ENCODE results near the gene TMX3. TPM values are rescaled to one million over a fixed set of nuclear protein-coding genes. Genes with fewer than 3 reads are reported as not detected.

The TMX3 gene
- 23.5 TPM for polyA plus RNA-seq (2013, experiment 1 of 2)
- 23.9 TPM for polyA plus RNA-seq (2013, experiment 2 of 2)

GRCh38 chr18:68714712-68715496, at the start of gene TMX3:
Gene TMX3 (minus strand): TSS chr18:68715108. CDS start chr18:68714981, 127 bp downstream.
- Histone ChIP-seq H3K9ac (ENCODE audit: low read depth, low read length) (peak within 1 kb of the TSS; percentile 78), H3K27me3 (ENCODE audit: insufficient read depth, low read length) (no peaks in the 10 kb centered on the region), H3K4me3 (ENCODE audit: low read length) (peak within 1 kb of the TSS; percentile 95), H3K4me1 (ENCODE audit: insufficient read depth, low read length) (peaks cover 10% of the 10 kb centered on the region; the same call in 1 of the 2 replicates), H3K36me3 (ENCODE audit: insufficient read depth, low read length) (peaks cover 35% of the 10 kb centered on the region), H3K27ac (ENCODE audit: low read depth, low read length) (peak within 1 kb of the TSS; percentile 69), H3K9me3 (ENCODE audit: insufficient read depth, low read depth, low read length) (no peaks in the 10 kb centered on the region)
- under 1% methylated on average over 70 of the region's 70 CpGs for WGBS

GRCh38 chr18:68764016-68764415, 49.1 kb upstream of the TMX3 start:
- no peaks in the 10 kb centered on the region for H3K4me1 ChIP-seq (ENCODE audit: insufficient read depth, low read length)
- no peaks in the 10 kb centered on the region for H3K36me3 ChIP-seq (ENCODE audit: insufficient read depth, low read length)
- no peak overlapping the region for H3K27ac ChIP-seq (ENCODE audit: low read depth, low read length)
- H3K9ac ChIP-seq (ENCODE audit: low read depth, low read length): no peak overlapping the region
- no peak overlapping the region for H3K4me3 ChIP-seq (ENCODE audit: low read length)
- whole genome bisulfite sequencing: 98% methylated on average over 2 of the region's 2 CpGs
- no peaks in the 10 kb centered on the region for H3K27me3 ChIP-seq (ENCODE audit: insufficient read depth, low read length)
- peaks cover 11% of the 10 kb centered on the region; the same call in 1 of the 2 replicates for H3K9me3 ChIP-seq (ENCODE audit: insufficient read depth, low read depth, low read length)

GRCh38 chr18:68763083-68763482, 48.2 kb upstream of the TMX3 start:
- H3K4me1 ChIP-seq (ENCODE audit: insufficient read depth, low read length): no peaks in the 10 kb centered on the region
- peaks cover 18% of the 10 kb centered on the region for H3K9me3 ChIP-seq (ENCODE audit: insufficient read depth, low read depth, low read length)
- no peaks in the 10 kb centered on the region for H3K36me3 ChIP-seq (ENCODE audit: insufficient read depth, low read length)
- H3K9ac ChIP-seq (ENCODE audit: low read depth, low read length): no peak overlapping the region
- no peak overlapping the region for H3K27ac ChIP-seq (ENCODE audit: low read depth, low read length)
- no peak overlapping the region for H3K4me3 ChIP-seq (ENCODE audit: low read length)
- H3K27me3 ChIP-seq (ENCODE audit: insufficient read depth, low read length): no peaks in the 10 kb centered on the region
- 83% methylated on average over 2 of the region's 2 CpGs for WGBS

GRCh38 chr18:68759308-68759707, 44.4 kb upstream of the TMX3 start:
- no peak overlapping the region for H3K27ac ChIP-seq (ENCODE audit: low read depth, low read length)
- 88% methylated on average over 1 of the region's 2 CpGs for WGBS
- H3K4me1 ChIP-seq (ENCODE audit: insufficient read depth, low read length): no peaks in the 10 kb centered on the region
- H3K36me3 ChIP-seq (ENCODE audit: insufficient read depth, low read length): no peaks in the 10 kb centered on the region
- H3K9me3 ChIP-seq (ENCODE audit: insufficient read depth, low read depth, low read length): peaks cover 18% of the 10 kb centered on the region
- no peak overlapping the region for H3K4me3 ChIP-seq (ENCODE audit: low read length)
- no peak overlapping the region for H3K9ac ChIP-seq (ENCODE audit: low read depth, low read length)
- no peaks in the 10 kb centered on the region for H3K27me3 ChIP-seq (ENCODE audit: insufficient read depth, low read length)

- Histone ChIP-seq H3K9ac (ENCODE audit: low read depth, low read length) (no peak overlapping the region), H3K9me3 (ENCODE audit: insufficient read depth, low read depth, low read length) (peaks cover 18% of the 10 kb centered on the region), H3K27me3 (ENCODE audit: insufficient read depth, low read length) (no peaks in the 10 kb centered on the region), H3K27ac (ENCODE audit: low read depth, low read length) (no peak overlapping the region), H3K4me1 (ENCODE audit: insufficient read depth, low read length) (no peaks in the 10 kb centered on the region), H3K4me3 (ENCODE audit: low read length) (no peak overlapping the region), H3K36me3 (ENCODE audit: insufficient read depth, low read length) (no peaks in the 10 kb centered on the region)
- 92% methylated on average over 1 of the region's 1 CpG for WGBS
These were observed 42.2 kb upstream of the TMX3 start for GRCh38 chr18:68757126-68757525.

- 100% methylated on average over 1 of the region's 1 CpG for WGBS
- Histone ChIP-seq H3K4me1 (ENCODE audit: insufficient read depth, low read length) (no peaks in the 10 kb centered on the region), H3K27me3 (ENCODE audit: insufficient read depth, low read length) (no peaks in the 10 kb centered on the region), H3K9me3 (ENCODE audit: insufficient read depth, low read depth, low read length) (no peaks in the 10 kb centered on the region), H3K36me3 (ENCODE audit: insufficient read depth, low read length) (no peaks in the 10 kb centered on the region), H3K9ac (ENCODE audit: low read depth, low read length) (no peak overlapping the region), H3K27ac (ENCODE audit: low read depth, low read length) (no peak overlapping the region), H3K4me3 (ENCODE audit: low read length) (no peak overlapping the region)
These were observed 27.3 kb upstream of the TMX3 start for GRCh38 chr18:68742206-68742605.

- WGBS: 96% methylated on average over 1 of the region's 1 CpG
- H3K9me3 ChIP-seq (ENCODE audit: insufficient read depth, low read depth, low read length): no peaks in the 10 kb centered on the region
These were observed 26.1 kb upstream of the TMX3 start for GRCh38 chr18:68740966-68741365.

GRCh38 chr18:68739462-68739861, 24.6 kb upstream of the TMX3 start:
- no peaks in the 10 kb centered on the region for H3K9me3 ChIP-seq (ENCODE audit: insufficient read depth, low read depth, low read length)
- no peak overlapping the region for H3K9ac ChIP-seq (ENCODE audit: low read depth, low read length)
- H3K4me3 ChIP-seq (ENCODE audit: low read length): no peak overlapping the region
- no CpG with 5 or more reads among the region's 1 CpG for WGBS
- no peaks in the 10 kb centered on the region for H3K4me1 ChIP-seq (ENCODE audit: insufficient read depth, low read length)
- H3K27me3 ChIP-seq (ENCODE audit: insufficient read depth, low read length): no peaks in the 10 kb centered on the region
- no peaks in the 10 kb centered on the region for H3K36me3 ChIP-seq (ENCODE audit: insufficient read depth, low read length)
- no peak overlapping the region for H3K27ac ChIP-seq (ENCODE audit: low read depth, low read length)

More at GRCh38 chr18:68740966-68741365, 26.1 kb upstream of the TMX3 start:
- Histone ChIP-seq H3K9ac (ENCODE audit: low read depth, low read length) (no peak overlapping the region), H3K36me3 (ENCODE audit: insufficient read depth, low read length) (no peaks in the 10 kb centered on the region), H3K4me1 (ENCODE audit: insufficient read depth, low read length) (no peaks in the 10 kb centered on the region), H3K4me3 (ENCODE audit: low read length) (no peak overlapping the region), H3K27me3 (ENCODE audit: insufficient read depth, low read length) (no peaks in the 10 kb centered on the region), H3K27ac (ENCODE audit: low read depth, low read length) (no peak overlapping the region)

GRCh38 chr18:68738564-68738963, 23.7 kb upstream of the TMX3 start:
- no peaks in the 10 kb centered on the region for H3K27me3 ChIP-seq (ENCODE audit: insufficient read depth, low read length)
- no peak overlapping the region for H3K4me3 ChIP-seq (ENCODE audit: low read length)
- no peaks in the 10 kb centered on the region for H3K9me3 ChIP-seq (ENCODE audit: insufficient read depth, low read depth, low read length)
- no peaks in the 10 kb centered on the region for H3K4me1 ChIP-seq (ENCODE audit: insufficient read depth, low read length)
- no peaks in the 10 kb centered on the region for H3K36me3 ChIP-seq (ENCODE audit: insufficient read depth, low read length)
- no peak overlapping the region for H3K9ac ChIP-seq (ENCODE audit: low read depth, low read length)
- WGBS: 90% methylated on average over 5 of the region's 5 CpGs
- H3K27ac ChIP-seq (ENCODE audit: low read depth, low read length): no peak overlapping the region

GRCh38 chr18:68735483-68736343, 20.8 kb upstream of the TMX3 start:
- WGBS: 89% methylated on average over 2 of the region's 3 CpGs
- no peaks in the 10 kb centered on the region for H3K27me3 ChIP-seq (ENCODE audit: insufficient read depth, low read length)
- H3K4me3 ChIP-seq (ENCODE audit: low read length): no peak overlapping the region
- H3K9me3 ChIP-seq (ENCODE audit: insufficient read depth, low read depth, low read length): no peaks in the 10 kb centered on the region
- no peak overlapping the region for H3K9ac ChIP-seq (ENCODE audit: low read depth, low read length)
- H3K4me1 ChIP-seq (ENCODE audit: insufficient read depth, low read length): no peaks in the 10 kb centered on the region
- H3K36me3 ChIP-seq (ENCODE audit: insufficient read depth, low read length): no peaks in the 10 kb centered on the region
- H3K27ac ChIP-seq (ENCODE audit: low read depth, low read length): no peak overlapping the region

- Histone ChIP-seq H3K9ac (ENCODE audit: low read depth, low read length) (no peak overlapping the region), H3K4me1 (ENCODE audit: insufficient read depth, low read length) (no peaks in the 10 kb centered on the region)
- WGBS: 96% methylated on average over 5 of the region's 5 CpGs
These were observed 19.4 kb upstream of the TMX3 start for GRCh38 chr18:68734308-68734707.

More at GRCh38 chr18:68734308-68734707, 19.4 kb upstream of the TMX3 start:
- no peaks in the 10 kb centered on the region for H3K27me3 ChIP-seq (ENCODE audit: insufficient read depth, low read length)
- H3K27ac ChIP-seq (ENCODE audit: low read depth, low read length): no peak overlapping the region
- H3K9me3 ChIP-seq (ENCODE audit: insufficient read depth, low read depth, low read length): no peaks in the 10 kb centered on the region
- H3K4me3 ChIP-seq (ENCODE audit: low read length): no peak overlapping the region
- H3K36me3 ChIP-seq (ENCODE audit: insufficient read depth, low read length): no peaks in the 10 kb centered on the region

Data from HUES64 (cell line).